SK-N-MC (cell line): ENCODE data around the gene CFAP206.

Experiments
- DNase-seq: peaks from one replicate; pipeline ENCODE4 v3.0.0-alpha.2; 2011; ENCODE audit warnings: low read depth, low spot score
- H3K27ac ChIP-seq: fragments of 200-600 bp; sonication (generic); 2 replicates; pipeline ENCODE4 v1.5.1; 2016; ENCODE audit warnings: mixed run types
- H3K36me3 ChIP-seq: fragments of 200-600 bp; sonication (generic); 2 replicates; pipeline ENCODE4 v1.6.1; 2017; ENCODE audit warnings: antibody characterized with exemption, low read length, mixed read lengths; ENCODE audit not compliant: insufficient read depth
- H3K4me3 ChIP-seq: fragments of 200-600 bp; sonication (generic); 2 replicates; pipeline ENCODE4 v1.5.1; 2016
- H3K9ac ChIP-seq: fragments of 200-600 bp; sonication (generic); 2 replicates; pipeline ENCODE4 v1.8.0; 2017; ENCODE audit warnings: mixed run types, mixed read lengths; ENCODE audit not compliant: insufficient read length
- H3K9me3 ChIP-seq: fragments of 200-600 bp; sonication (generic); 2 replicates; pipeline ENCODE4 v1.6.1; 2017; ENCODE audit warnings: low read depth, mild to moderate bottlenecking, antibody characterized with exemption, low read length, moderate library complexity, mixed read lengths
- EZH2 ChIP-seq: fragments of 200-600 bp; sonication (generic); IDR thresholded peaks from one replicate; pipeline ENCODE4 v1.6.1; 2017; ENCODE audit warnings: antibody characterized with exemption
- FOXP2 ChIP-seq: optimal IDR thresholded peaks from 2 replicates; pipeline ENCODE3; 2011; ENCODE audit warnings: mild to moderate bottlenecking, moderate library complexity; ENCODE audit not compliant: insufficient read depth; ENCODE audit errors: extremely low read length, control extremely low read depth
- POLR2AphosphoS5 ChIP-seq: IDR thresholded peaks from 2 replicates; pipeline ENCODE4 v1.6.1; 2012; ENCODE audit warnings: mild to moderate bottlenecking, low read depth, low read length, borderline replicate concordance

Gene CFAP206

GRCh38 chr6:87408721-87409155, 966 bp downstream of the CFAP206 start:
- no peaks in the 10 kb centered on the region for H3K9me3 ChIP-seq
- H3K9ac ChIP-seq = peak overlapping the region; percentile 78
- no peak for DNase-seq
- no peak overlapping the region for H3K27ac ChIP-seq
- H3K36me3 ChIP-seq = no peaks in the 10 kb centered on the region
- H3K4me3 ChIP-seq = peak overlapping the region; percentile 91
- no peak for TF ChIP-seq EZH2
- TF ChIP-seq FOXP2 = no peak
- no peak for TF ChIP-seq POLR2AphosphoS5

GRCh38 chr6:87419266-87419665, 11.5 kb downstream of the CFAP206 start:
- Histone ChIP-seq H3K9ac (no peak overlapping the region), H3K27ac (no peak overlapping the region), H3K9me3 (no peaks in the 10 kb centered on the region), H3K36me3 (no peaks in the 10 kb centered on the region), H3K4me3 (no peak overlapping the region)
- no peak for DNase-seq
- TF ChIP-seq POLR2AphosphoS5 = no peak
- TF ChIP-seq EZH2 = no peak
- TF ChIP-seq FOXP2 = no peak

GRCh38 chr6:87420360-87420759, 12.6 kb downstream of the CFAP206 start:
- no peak for TF ChIP-seq FOXP2
- TF ChIP-seq POLR2AphosphoS5 = no peak
- no peak for TF ChIP-seq EZH2
- no peak overlapping the region for H3K27ac ChIP-seq
- H3K9ac ChIP-seq = no peak overlapping the region
- H3K9me3 ChIP-seq = no peaks in the 10 kb centered on the region
- no peaks in the 10 kb centered on the region for H3K36me3 ChIP-seq
- no peak for DNase-seq
- no peak overlapping the region for H3K4me3 ChIP-seq

DNA sequence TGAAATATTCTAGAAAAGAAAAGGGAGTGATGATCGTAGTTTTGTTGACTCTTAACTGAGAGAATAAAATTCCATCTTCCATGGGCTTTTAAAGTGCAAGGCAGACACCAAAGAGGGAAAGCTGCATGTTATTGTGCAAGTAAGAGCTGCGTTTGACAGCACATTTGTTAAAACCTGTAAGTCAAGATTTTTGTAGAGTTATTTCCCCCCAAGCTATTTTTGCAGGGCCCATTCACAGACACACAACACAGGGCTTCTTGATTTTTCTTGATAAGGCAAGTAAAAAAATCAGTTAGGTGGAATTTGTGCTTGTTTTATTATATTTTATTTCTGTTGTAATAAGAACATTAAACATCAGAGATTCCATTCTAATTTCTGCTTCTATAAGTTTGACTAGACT, 13.8 kb downstream of the CFAP206 start:
- no peak overlapping the region for H3K4me3 ChIP-seq
- H3K9ac ChIP-seq = no peak overlapping the region
- H3K9me3 ChIP-seq = no peaks in the 10 kb centered on the region
- H3K36me3 ChIP-seq = no peaks in the 10 kb centered on the region
- TF ChIP-seq POLR2AphosphoS5 (no peak), FOXP2 (no peak), EZH2 (no peak)
- no peak overlapping the region for H3K27ac ChIP-seq
- no peak for DNase-seq

DNA sequence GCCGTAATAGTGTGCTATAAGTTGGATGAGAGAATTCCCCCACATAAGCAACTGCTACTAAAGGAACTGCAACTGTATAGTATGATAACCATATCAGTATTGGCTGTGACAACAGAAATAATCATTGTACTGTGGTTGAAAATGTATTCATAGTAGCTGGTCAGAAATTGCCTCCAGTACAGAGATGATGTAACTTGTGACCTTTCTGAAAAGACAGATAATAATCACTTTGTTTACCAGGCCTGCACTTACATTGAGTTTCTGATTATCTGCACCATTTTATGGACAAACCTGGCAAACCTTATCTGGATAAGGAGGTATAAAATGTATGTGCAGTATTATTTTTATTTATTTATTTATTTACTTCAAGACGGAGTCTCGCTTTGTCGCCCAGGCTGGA, 19.0 kb downstream of the CFAP206 start:
- no peak for DNase-seq
- H3K36me3 ChIP-seq = no peaks in the 10 kb centered on the region
- no peak overlapping the region for H3K4me3 ChIP-seq
- H3K27ac ChIP-seq = no peak overlapping the region
- no peaks in the 10 kb centered on the region for H3K9me3 ChIP-seq
- H3K9ac ChIP-seq = no peak overlapping the region
- TF ChIP-seq POLR2AphosphoS5 = no peak
- TF ChIP-seq FOXP2 = no peak
- no peak for TF ChIP-seq EZH2

DNA sequence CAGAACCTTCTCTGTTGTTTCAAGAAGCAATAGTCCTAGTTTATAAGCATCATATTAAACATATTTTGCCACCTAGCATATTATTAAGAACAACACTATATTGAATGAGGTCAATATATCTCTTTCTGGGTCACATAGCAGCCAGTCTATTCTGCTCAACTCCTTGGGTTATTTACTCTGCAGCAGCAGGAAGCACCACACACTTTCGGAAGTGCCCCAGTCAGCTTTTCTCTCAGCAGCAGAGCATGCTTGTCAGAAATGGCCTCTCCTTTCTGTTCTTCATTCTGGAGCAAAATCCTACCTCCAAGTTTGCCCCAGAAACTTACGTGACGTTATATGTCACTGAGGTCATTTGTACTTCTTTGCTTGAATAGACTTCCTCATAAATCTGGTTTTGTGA, 22.7 kb downstream of the CFAP206 start:
- Histone ChIP-seq H3K9ac (no peak overlapping the region), H3K36me3 (no peaks in the 10 kb centered on the region), H3K4me3 (no peak overlapping the region), H3K27ac (no peak overlapping the region), H3K9me3 (no peaks in the 10 kb centered on the region)
- no peak for DNase-seq
- no peak for TF ChIP-seq POLR2AphosphoS5
- no peak for TF ChIP-seq FOXP2
- no peak for TF ChIP-seq EZH2

GRCh38 chr6:87431263-87431662, 23.5 kb downstream of the CFAP206 start:
- DNase-seq = no peak
- no peaks in the 10 kb centered on the region for H3K9me3 ChIP-seq
- no peak overlapping the region for H3K9ac ChIP-seq
- H3K4me3 ChIP-seq = no peak overlapping the region
- TF ChIP-seq FOXP2 (no peak), EZH2 (no peak), POLR2AphosphoS5 (no peak)
- no peak overlapping the region for H3K27ac ChIP-seq
- H3K36me3 ChIP-seq = no peaks in the 10 kb centered on the region

- H3K27ac ChIP-seq = no peak overlapping the region
- no peak overlapping the region for H3K9ac ChIP-seq
- H3K9me3 ChIP-seq = no peaks in the 10 kb centered on the region
- H3K36me3 ChIP-seq = no peaks in the 10 kb centered on the region
- H3K4me3 ChIP-seq = no peak overlapping the region
- peak; percentile 56 for DNase-seq
- TF ChIP-seq EZH2 = no peak
- no peak for TF ChIP-seq FOXP2
- no peak for TF ChIP-seq POLR2AphosphoS5
These were observed 28.7 kb downstream of the CFAP206 start for GRCh38 chr6:87436435-87436834.

- TF ChIP-seq FOXP2 (no peak), POLR2AphosphoS5 (no peak), EZH2 (no peak)
- Histone ChIP-seq H3K9ac (no peak overlapping the region), H3K36me3 (no peaks in the 10 kb centered on the region), H3K9me3 (no peaks in the 10 kb centered on the region), H3K4me3 (no peak overlapping the region), H3K27ac (no peak overlapping the region)
- DNase-seq = no peak
These were observed 33.9 kb downstream of the CFAP206 start for GRCh38 chr6:87441711-87442110.

DNA sequence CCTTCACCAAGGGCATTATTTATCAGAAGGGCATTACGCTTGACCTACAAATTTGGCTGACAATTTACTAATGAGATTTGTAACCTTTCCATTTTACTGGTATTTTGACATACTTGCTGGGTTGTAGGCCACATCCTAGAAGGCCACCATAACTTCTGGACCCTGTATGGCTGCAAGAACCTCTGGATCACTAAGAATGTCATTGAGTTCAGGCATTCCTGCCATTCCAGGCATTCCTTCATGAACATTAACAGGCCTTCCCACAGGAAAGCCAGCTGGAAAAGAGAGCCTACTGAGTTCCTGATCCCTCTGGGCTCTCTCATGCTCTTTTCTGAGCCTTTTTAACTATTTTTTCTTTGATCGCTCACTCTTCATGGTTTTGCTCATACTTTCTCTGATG, 36.6 kb downstream of the CFAP206 start:
- H3K4me3 ChIP-seq = no peak overlapping the region

More for the DNA sequence above, 36.6 kb downstream of the CFAP206 start:
- no peak for DNase-seq
- Histone ChIP-seq H3K36me3 (no peaks in the 10 kb centered on the region), H3K9me3 (no peaks in the 10 kb centered on the region), H3K9ac (no peak overlapping the region), H3K27ac (no peak overlapping the region)
- TF ChIP-seq FOXP2 = no peak
- TF ChIP-seq EZH2 = no peak
- no peak for TF ChIP-seq POLR2AphosphoS5
